Eye (tissue), 1 donor: ENCODE data around the gene SPANXB1.
"Not testable (repeated sequence)": the region's sequence is repeated elsewhere in the genome, so short reads cannot be mapped to it uniquely, and the experiment has no call there.

Source experiments
- DNase-seq: peaks from one replicate; pipeline ENCODE4 v3.0.0-alpha.2; 2015

SPANXB1 gene, protein sequence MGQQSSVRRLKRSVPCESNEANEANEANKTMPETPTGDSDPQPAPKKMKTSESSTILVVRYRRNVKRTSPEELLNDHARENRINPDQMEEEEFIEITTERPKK

DNA sequence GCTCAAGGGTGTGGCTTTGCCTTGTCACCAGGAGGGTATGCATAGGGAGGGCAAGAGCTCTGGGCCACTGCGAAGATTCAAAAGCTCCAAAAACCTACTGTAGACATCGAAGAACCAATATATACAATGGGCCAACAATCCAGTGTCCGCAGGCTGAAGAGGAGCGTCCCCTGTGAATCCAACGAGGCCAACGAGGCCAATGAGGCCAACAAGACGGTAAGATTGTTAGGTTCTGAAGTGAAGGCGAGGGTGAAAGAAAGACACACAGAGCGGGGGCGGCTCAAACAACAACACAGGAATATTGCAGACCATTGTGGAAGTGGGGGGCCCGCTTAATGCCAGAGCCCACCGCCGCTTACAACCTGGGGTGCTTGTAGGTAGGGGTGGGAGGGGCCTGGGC lies at the start of gene SPANXB1:
Gene SPANXB1 (plus strand): TSS at position 27 of the 400 bp plus-strand sequence. CDS start 100 bp downstream, at position 127.
- DNase-seq: not testable (repeated sequence)

GRCh38 chrX:140967036-140967435 lies 35.4 kb upstream of the SPANXB1 start:
- DNase-seq: no peak

GRCh38 chrX:140971099-140971795 lies 31.1 kb upstream of the SPANXB1 start:
- DNase-seq: peak; percentile 68

DNA sequence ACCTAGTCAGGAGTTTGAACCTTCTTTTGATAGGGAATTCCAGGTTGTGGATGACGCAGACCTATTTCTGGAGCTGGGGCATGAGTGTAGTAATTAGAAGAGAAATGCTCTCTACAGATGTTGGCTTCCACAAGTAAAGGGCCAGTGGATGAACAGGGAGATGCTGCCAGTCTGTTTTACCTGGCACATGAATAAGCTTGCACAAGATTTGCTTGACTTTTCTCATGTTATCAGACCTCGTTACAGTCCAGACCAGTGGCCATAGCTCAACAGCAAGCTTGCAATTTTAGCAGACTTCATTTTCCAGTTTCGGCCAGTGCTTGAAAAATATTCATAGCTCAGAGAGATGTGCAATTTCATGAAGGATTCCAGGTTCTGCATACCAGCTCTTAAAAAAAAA lies 26.9 kb upstream of the SPANXB1 start:
- no peak for DNase-seq

GRCh38 chrX:140980271-140980670 lies 22.1 kb upstream of the SPANXB1 start:
- DNase-seq: no peak

DNA sequence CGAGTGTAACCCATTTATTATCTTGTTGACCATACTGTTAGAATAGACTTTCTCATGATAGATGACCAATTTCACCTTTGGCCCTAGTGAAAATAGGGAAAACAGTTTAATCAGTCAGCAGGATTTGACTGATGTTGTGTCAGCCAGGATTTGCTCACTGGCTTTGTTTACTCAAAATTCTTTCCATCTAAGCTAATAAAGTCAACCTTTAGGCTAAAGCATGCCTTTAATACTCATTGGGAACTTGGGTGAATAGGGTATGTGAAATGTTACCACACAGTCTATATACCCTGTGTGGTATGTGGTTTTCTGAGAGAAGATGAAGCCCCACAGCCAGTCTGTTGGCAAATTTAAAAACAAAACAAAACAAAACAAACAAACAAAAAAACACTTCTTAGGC lies 18.7 kb upstream of the SPANXB1 start:
- no peak for DNase-seq

DNA sequence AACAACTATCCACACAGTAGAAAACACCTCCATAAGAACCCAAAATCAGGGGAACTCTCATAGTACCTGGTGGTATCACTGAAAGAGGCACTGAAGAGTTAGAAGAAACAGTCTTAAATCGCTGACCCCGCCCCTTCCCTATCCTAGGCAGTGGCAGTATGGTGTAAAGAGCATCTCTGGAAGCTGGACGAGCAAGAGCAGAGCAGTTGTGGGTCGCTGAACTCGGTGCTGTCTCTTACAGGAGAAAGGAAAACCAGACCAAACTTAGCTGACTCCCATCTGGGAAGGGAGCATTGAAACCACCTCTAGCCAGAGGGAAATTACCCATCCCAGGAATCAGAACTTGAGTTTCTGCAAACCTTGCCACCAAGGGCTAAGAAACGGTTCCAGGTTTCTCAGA lies 2.8 kb downstream of the SPANXB1 start:
- DNase-seq: not testable (repeated sequence)

- not testable (repeated sequence) for DNase-seq
Observed at GRCh38 chrX:141044246-141044645, 41.9 kb downstream of the SPANXB1 start.

DNA sequence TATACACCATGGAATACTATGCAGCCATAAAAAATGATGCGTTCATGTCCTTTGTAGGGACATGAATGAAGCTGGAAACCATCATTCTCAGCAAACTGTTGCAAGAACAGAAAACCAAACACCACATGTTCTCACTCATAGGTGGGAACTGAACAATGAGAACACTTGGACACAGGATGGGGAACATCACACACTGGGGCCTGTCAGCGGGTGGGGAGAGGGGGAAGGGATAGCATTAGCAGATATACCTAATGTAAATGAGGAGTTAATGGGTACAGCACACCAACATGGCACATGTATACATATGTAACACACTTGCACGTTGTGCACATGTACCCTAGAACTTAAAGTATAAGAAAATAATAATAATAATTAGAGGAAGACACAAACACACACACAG lies 47.5 kb downstream of the SPANXB1 start:
- DNase-seq: not testable (repeated sequence)

DNA sequence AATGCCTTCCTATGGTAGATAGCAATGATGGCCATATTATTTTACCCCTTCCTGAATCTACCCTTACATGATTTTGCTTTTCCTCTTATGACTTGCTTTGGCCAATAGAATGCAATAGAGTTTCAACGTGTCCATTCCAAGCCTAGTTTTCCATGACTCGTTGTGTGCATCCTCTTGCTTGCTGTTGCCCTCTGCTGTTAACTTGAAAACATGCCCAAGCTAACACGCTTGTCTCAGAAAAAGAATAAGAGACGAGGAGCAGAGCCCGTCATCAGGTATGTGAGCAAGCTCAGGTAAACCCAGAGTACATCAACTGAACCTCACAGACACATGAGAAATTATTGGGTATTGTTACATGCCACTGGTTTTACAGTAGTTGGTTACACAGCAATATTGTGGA lies 49.7 kb downstream of the SPANXB1 start:
- peak; percentile 0 for DNase-seq
